ENCODE measurements around the gene C1orf105. TPM values are rescaled to one million over a fixed set of nuclear protein-coding genes. Genes with fewer than 3 reads are reported as not detected.

The C1orf105 gene
- total and polyA plus RNA-seq, 4 donors: 0.16 TPM; not detected in 3

DNA sequence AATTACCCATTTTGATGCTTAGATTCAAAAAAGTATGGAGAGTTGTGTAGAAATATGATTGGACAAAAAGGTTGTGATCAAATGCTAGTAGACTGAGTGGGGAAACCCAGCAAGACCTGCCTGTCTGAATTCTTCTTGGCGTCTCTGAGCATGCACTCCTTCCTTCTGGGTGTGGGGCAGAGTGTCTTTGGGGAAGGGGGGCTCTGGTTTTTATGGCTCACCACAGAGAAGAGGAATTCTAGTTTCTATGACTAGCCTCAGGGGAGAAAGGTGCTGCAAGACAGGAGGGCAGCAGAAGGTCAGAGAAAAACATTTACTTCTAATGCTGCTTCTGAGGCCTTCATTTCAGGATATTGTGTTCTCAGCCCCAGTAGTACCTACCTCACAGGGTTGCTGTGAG, 57.3 kb downstream of the C1orf105 start:
- no peak overlapping the region for H3K9ac ChIP-seq (ENCODE audit: low read depth in 1 of 2, low read length in 2 of 2)
- no peak overlapping the region for H3K4me3 ChIP-seq (ENCODE audit: low read depth in 1 of 3, low read length in 3 of 3)
- no peak overlapping the region for H3K27ac ChIP-seq (ENCODE audit: low read depth in 1 of 2, low read length in 2 of 2)
- WGBS: 98% methylated on average over 1 of the region's 1 CpG
- H3K9me3 ChIP-seq (ENCODE audit: control insufficient read depth in 4 of 4, low read length in 3 of 4): no peaks in the 10 kb centered on the region
- H3K36me3 ChIP-seq (ENCODE audit: control insufficient read depth in 4 of 4, insufficient read depth in 3 of 4, low read depth in 1 of 4, low read length in 3 of 4): no peaks in the 10 kb centered on the region
- TF ChIP-seq NR2F2 (IDR thresholded peaks at IDR 0.05): no peak
- TF ChIP-seq, protein P1, sequence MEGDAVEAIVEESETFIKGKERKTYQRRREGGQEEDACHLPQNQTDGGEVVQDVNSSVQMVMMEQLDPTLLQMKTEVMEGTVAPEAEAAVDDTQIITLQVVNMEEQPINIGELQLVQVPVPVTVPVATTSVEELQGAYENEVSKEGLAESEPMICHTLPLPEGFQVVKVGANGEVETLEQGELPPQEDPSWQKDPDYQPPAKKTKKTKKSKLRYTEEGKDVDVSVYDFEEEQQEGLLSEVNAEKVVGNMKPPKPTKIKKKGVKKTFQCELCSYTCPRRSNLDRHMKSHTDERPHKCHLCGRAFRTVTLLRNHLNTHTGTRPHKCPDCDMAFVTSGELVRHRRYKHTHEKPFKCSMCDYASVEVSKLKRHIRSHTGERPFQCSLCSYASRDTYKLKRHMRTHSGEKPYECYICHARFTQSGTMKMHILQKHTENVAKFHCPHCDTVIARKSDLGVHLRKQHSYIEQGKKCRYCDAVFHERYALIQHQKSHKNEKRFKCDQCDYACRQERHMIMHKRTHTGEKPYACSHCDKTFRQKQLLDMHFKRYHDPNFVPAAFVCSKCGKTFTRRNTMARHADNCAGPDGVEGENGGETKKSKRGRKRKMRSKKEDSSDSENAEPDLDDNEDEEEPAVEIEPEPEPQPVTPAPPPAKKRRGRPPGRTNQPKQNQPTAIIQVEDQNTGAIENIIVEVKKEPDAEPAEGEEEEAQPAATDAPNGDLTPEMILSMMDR (IDR thresholded peaks at IDR 0.05; ENCODE audit: low read depth, low read length, missing input control): no peak
- TF ChIP-seq RAD21 (IDR thresholded peaks at IDR 0.05): no peak
- TF ChIP-seq, protein P2, sequence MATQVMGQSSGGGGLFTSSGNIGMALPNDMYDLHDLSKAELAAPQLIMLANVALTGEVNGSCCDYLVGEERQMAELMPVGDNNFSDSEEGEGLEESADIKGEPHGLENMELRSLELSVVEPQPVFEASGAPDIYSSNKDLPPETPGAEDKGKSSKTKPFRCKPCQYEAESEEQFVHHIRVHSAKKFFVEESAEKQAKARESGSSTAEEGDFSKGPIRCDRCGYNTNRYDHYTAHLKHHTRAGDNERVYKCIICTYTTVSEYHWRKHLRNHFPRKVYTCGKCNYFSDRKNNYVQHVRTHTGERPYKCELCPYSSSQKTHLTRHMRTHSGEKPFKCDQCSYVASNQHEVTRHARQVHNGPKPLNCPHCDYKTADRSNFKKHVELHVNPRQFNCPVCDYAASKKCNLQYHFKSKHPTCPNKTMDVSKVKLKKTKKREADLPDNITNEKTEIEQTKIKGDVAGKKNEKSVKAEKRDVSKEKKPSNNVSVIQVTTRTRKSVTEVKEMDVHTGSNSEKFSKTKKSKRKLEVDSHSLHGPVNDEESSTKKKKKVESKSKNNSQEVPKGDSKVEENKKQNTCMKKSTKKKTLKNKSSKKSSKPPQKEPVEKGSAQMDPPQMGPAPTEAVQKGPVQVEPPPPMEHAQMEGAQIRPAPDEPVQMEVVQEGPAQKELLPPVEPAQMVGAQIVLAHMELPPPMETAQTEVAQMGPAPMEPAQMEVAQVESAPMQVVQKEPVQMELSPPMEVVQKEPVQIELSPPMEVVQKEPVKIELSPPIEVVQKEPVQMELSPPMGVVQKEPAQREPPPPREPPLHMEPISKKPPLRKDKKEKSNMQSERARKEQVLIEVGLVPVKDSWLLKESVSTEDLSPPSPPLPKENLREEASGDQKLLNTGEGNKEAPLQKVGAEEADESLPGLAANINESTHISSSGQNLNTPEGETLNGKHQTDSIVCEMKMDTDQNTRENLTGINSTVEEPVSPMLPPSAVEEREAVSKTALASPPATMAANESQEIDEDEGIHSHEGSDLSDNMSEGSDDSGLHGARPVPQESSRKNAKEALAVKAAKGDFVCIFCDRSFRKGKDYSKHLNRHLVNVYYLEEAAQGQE (IDR thresholded peaks at IDR 0.05): no peak
- no peak for TF ChIP-seq JUND (IDR thresholded peaks at IDR 0.05)
- no peak for TF ChIP-seq EGR1 (IDR thresholded peaks at IDR 0.05; ENCODE audit: low read depth in 2 of 2)
- no peak for TF ChIP-seq SP1 (IDR thresholded peaks at IDR 0.05)
- TF ChIP-seq TAF1 (conservative IDR thresholded peaks at IDR 0.05): no peak
- no peak for TF ChIP-seq FOXA1 (IDR thresholded peaks at IDR 0.05)
- no peak for TF ChIP-seq HNF4G (IDR thresholded peaks at IDR 0.05)
- no peak for TF ChIP-seq FOXA2 (IDR thresholded peaks at IDR 0.05)
- TF ChIP-seq, protein P3, sequence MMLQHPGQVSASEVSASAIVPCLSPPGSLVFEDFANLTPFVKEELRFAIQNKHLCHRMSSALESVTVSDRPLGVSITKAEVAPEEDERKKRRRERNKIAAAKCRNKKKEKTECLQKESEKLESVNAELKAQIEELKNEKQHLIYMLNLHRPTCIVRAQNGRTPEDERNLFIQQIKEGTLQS (IDR thresholded peaks at IDR 0.05): no peak
- TF ChIP-seq YY1 (IDR thresholded peaks at IDR 0.05): no peak
- TF ChIP-seq HNF4A (conservative IDR thresholded peaks at IDR 0.05): no peak
- TF ChIP-seq, protein P4, sequence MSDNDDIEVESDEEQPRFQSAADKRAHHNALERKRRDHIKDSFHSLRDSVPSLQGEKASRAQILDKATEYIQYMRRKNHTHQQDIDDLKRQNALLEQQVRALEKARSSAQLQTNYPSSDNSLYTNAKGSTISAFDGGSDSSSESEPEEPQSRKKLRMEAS (IDR thresholded peaks at IDR 0.05): no peak
- no peak for TF ChIP-seq GABPA (IDR thresholded peaks at IDR 0.05 in 1 of 2, conservative IDR thresholded peaks at IDR 0.05 in 1 of 2)
- TF ChIP-seq, protein P5, sequence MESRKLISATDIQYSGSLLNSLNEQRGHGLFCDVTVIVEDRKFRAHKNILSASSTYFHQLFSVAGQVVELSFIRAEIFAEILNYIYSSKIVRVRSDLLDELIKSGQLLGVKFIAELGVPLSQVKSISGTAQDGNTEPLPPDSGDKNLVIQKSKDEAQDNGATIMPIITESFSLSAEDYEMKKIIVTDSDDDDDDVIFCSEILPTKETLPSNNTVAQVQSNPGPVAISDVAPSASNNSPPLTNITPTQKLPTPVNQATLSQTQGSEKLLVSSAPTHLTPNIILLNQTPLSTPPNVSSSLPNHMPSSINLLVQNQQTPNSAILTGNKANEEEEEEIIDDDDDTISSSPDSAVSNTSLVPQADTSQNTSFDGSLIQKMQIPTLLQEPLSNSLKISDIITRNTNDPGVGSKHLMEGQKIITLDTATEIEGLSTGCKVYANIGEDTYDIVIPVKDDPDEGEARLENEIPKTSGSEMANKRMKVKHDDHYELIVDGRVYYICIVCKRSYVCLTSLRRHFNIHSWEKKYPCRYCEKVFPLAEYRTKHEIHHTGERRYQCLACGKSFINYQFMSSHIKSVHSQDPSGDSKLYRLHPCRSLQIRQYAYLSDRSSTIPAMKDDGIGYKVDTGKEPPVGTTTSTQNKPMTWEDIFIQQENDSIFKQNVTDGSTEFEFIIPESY (IDR thresholded peaks at IDR 0.05): no peak
- no peak for TF ChIP-seq RXRA (IDR thresholded peaks at IDR 0.05)
- H3K27me3 ChIP-seq (ENCODE audit: control insufficient read depth in 4 of 4, insufficient read depth in 4 of 4, low read length in 3 of 4): peaks cover 0 to 2% (median 0%) of the 10 kb centered on the region in 4 donors
- no peaks in the 10 kb centered on the region for H3K4me1 ChIP-seq (ENCODE audit: control insufficient read depth in 4 of 4, insufficient read depth in 4 of 4, low read length in 3 of 4)
- no peak for DNase-seq (ENCODE audit: low spot score)
